Epidermal melanocyte (primary cell): ENCODE data around the gene NEDD4L.

Source experiments
- DNase-seq: peaks from one replicate; pipeline ENCODE4 v3.0.0; 2011; ENCODE audit warnings: low spot score; ENCODE audit not compliant: insufficient read length

NEDD4L gene

GRCh38 chr18:58116818-58117217, 72.8 kb downstream of the NEDD4L start:
- no peak for DNase-seq

- peak; percentile 90 for DNase-seq
Observed at GRCh38 chr18:58117786-58118403, 73.9 kb downstream of the NEDD4L start.

- no peak for DNase-seq
Observed at GRCh38 chr18:58118536-58118935, 74.5 kb downstream of the NEDD4L start.

GRCh38 chr18:58119819-58120218, 75.8 kb downstream of the NEDD4L start:
- no peak for DNase-seq

- DNase-seq, result no peak
Observed at GRCh38 chr18:58124475-58124874, 80.4 kb downstream of the NEDD4L start.

GRCh38 chr18:58125183-58125582, 81.2 kb downstream of the NEDD4L start:
- no peak for DNase-seq

- no peak for DNase-seq
Observed at GRCh38 chr18:58125756-58126155, 81.7 kb downstream of the NEDD4L start.

GRCh38 chr18:58128381-58129374, 84.7 kb downstream of the NEDD4L start:
- DNase-seq, result no peak

GRCh38 chr18:58132595-58133261, 88.7 kb downstream of the NEDD4L start:
- DNase-seq, result peak; percentile 38

- peak; percentile 77 for DNase-seq
Observed at GRCh38 chr18:58135183-58135641, 91.2 kb downstream of the NEDD4L start.

- peak; percentile 59 for DNase-seq
Observed at GRCh38 chr18:58135701-58136331, 91.8 kb downstream of the NEDD4L start.

GRCh38 chr18:58136879-58137278, 92.9 kb downstream of the NEDD4L start:
- DNase-seq, result no peak

GRCh38 chr18:58139459-58140386, 95.7 kb downstream of the NEDD4L start:
- DNase-seq, result no peak

- DNase-seq, result no peak
Observed at GRCh38 chr18:58140387-58141325, 96.6 kb downstream of the NEDD4L start.

GRCh38 chr18:58143386-58143785, 99.4 kb downstream of the NEDD4L start:
- peak; percentile 79 for DNase-seq

- no peak for DNase-seq
Observed at GRCh38 chr18:58144106-58144505, 100.1 kb downstream of the NEDD4L start.

GRCh38 chr18:58144671-58145285, 100.8 kb downstream of the NEDD4L start:
- DNase-seq, result no peak

GRCh38 chr18:58146099-58146498, 102.1 kb downstream of the NEDD4L start:
- DNase-seq, result no peak
